Glutamatergic neuron (in vitro differentiated cells): Measurements from ENCODE around the gene MLLT3. TPM values are rescaled to one million over a fixed set of nuclear protein-coding genes. Genes with fewer than 3 reads are reported as not detected.

Source experiments
- DNase-seq: peaks from one replicate; pipeline ENCODE4 v3.0.0; 2022
- H3K27ac Mint-ChIP-seq: one replicate; pipeline ENCODE4 v1.8.0; 2020; ENCODE audit warnings: mild to moderate bottlenecking, mixed read lengths, inconsistent platforms; ENCODE audit not compliant: unreplicated experiment
- H3K27me3 Mint-ChIP-seq: one replicate; pipeline ENCODE4 v1.8.0; 2020; ENCODE audit warnings: mild to moderate bottlenecking, moderate library complexity, mixed read lengths, inconsistent platforms; ENCODE audit not compliant: unreplicated experiment
- H3K36me3 Mint-ChIP-seq: one replicate; pipeline ENCODE4 v1.8.0; 2020; ENCODE audit warnings: mild to moderate bottlenecking, mixed read lengths, inconsistent platforms; ENCODE audit not compliant: unreplicated experiment
- H3K4me1 Mint-ChIP-seq: one replicate; pipeline ENCODE4 v1.8.0; 2020; ENCODE audit warnings: mild to moderate bottlenecking, low read depth, mixed read lengths, inconsistent platforms; ENCODE audit not compliant: unreplicated experiment
- H3K4me3 Mint-ChIP-seq: one replicate; pipeline ENCODE4 v1.8.0; 2020; ENCODE audit warnings: mild to moderate bottlenecking, mixed read lengths, inconsistent platforms; ENCODE audit not compliant: unreplicated experiment
- H3K9me3 Mint-ChIP-seq: one replicate; pipeline ENCODE4 v1.8.0; 2020; ENCODE audit warnings: mild to moderate bottlenecking, moderate library complexity, mixed read lengths, inconsistent platforms; ENCODE audit not compliant: unreplicated experiment
- CTCF ChIP-seq: fragments of 200-600 bp; sonication (generic); IDR thresholded peaks from one replicate; pipeline ENCODE4 v1.5.0; 2021; ENCODE audit not compliant: partially characterized antibody, unreplicated experiment
- total RNA-seq: library from RNA; stranded (reverse); fragmentation: NEBNext Ultra II Directional; extraction: Animal tissue kit (Norgen Biotek cat#: 25700); gene quantifications from one replicate; pipeline ENCODE4 v1.2.1, GENCODE V29; 2021; ENCODE audit not compliant: unreplicated experiment

Gene MLLT3
- total RNA-seq, 1 donor from 2014 or later = 11.7 TPM

DNA sequence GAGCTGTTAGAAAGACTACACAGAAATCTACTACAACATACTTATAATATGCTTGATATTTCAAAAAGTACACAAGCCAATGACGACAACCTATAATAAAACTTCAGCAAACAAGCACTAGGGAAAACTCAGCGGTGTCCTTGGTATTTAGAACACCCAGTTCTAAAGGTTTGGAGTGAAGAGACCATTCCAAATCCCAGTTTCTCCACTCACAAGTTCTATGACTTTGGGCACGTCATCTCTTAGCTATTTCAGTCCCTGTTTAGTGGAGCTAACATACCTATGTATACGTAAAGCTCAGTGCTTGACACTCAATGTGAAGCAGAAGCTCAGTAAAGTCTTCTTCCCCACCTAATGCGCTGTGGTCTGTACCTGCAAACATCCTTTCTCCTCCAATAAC is 52.8 kb downstream of the MLLT3 start:
- no peaks in the 10 kb centered on the region for H3K4me1 Mint-ChIP-seq
- no peak for TF ChIP-seq CTCF
- no peak overlapping the region for H3K4me3 Mint-ChIP-seq
- H3K36me3 Mint-ChIP-seq = no peaks in the 10 kb centered on the region
- no peak for DNase-seq
- H3K27ac Mint-ChIP-seq = no peak overlapping the region
- H3K9me3 Mint-ChIP-seq = no peaks in the 10 kb centered on the region
- H3K27me3 Mint-ChIP-seq = no peaks in the 10 kb centered on the region

DNA sequence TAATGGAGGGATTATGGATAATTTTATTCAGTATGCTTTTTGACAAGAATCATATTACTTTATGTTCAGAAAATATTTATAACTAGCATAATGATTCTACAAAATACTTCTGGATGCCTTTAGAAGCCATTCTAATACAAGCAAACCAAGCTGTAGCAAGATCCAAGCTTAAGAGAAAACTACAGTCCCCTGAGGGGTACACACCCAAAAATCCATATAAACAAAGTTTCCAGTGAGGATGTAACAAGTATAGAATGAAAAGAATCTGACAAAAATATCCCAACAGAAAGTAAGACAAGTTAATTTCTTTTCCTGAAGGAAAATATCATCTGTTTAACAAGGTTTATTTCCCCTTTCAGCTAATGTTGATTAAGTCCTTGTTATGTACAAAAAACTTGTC is 53.9 kb downstream of the MLLT3 start:
- H3K4me3 Mint-ChIP-seq = no peak overlapping the region
- no peak for DNase-seq
- H3K36me3 Mint-ChIP-seq = no peaks in the 10 kb centered on the region
- H3K9me3 Mint-ChIP-seq = no peaks in the 10 kb centered on the region
- H3K27me3 Mint-ChIP-seq = no peaks in the 10 kb centered on the region
- no peak for TF ChIP-seq CTCF
- H3K27ac Mint-ChIP-seq = no peak overlapping the region
- no peaks in the 10 kb centered on the region for H3K4me1 Mint-ChIP-seq

- Mint-ChIP-seq H3K4me3 (no peak overlapping the region), H3K27ac (no peak overlapping the region), H3K27me3 (no peaks in the 10 kb centered on the region), H3K36me3 (no peaks in the 10 kb centered on the region), H3K9me3 (no peaks in the 10 kb centered on the region), H3K4me1 (no peaks in the 10 kb centered on the region)
- DNase-seq = no peak
- TF ChIP-seq CTCF = no peak
These were observed 55.9 kb downstream of the MLLT3 start for GRCh38 chr9:20566401-20566800.

GRCh38 chr9:20564650-20565049 is 57.6 kb downstream of the MLLT3 start:
- Mint-ChIP-seq H3K4me1 (no peaks in the 10 kb centered on the region), H3K9me3 (no peaks in the 10 kb centered on the region), H3K4me3 (no peak overlapping the region), H3K27me3 (no peaks in the 10 kb centered on the region), H3K36me3 (no peaks in the 10 kb centered on the region), H3K27ac (no peak overlapping the region)
- no peak for TF ChIP-seq CTCF
- no peak for DNase-seq

DNA sequence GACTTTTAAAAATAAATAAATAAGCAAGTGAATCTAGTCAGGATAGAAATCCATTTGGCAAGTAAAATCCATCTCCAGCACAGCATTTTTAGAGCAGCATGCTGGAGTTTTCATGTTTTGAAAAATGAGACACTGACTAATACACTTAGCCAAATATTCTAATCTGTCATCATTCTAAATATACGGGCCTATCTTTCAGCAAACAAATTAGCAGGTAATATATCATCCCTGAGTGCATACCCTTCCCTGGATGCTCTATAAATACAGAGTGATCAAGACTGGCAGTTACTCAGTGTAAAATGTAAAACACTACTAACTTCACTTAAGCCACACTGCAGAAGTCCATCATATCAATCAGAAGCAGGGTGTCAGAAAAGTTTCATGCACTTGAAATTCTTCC is 58.4 kb downstream of the MLLT3 start:
- no peaks in the 10 kb centered on the region for H3K36me3 Mint-ChIP-seq

More for the DNA sequence above, 58.4 kb downstream of the MLLT3 start:
- no peaks in the 10 kb centered on the region for H3K4me1 Mint-ChIP-seq
- H3K27me3 Mint-ChIP-seq = no peaks in the 10 kb centered on the region
- no peaks in the 10 kb centered on the region for H3K9me3 Mint-ChIP-seq
- H3K27ac Mint-ChIP-seq = no peak overlapping the region
- DNase-seq = no peak
- no peak overlapping the region for H3K4me3 Mint-ChIP-seq
- TF ChIP-seq CTCF = no peak
